H9 (cell line): ENCODE results near the gene ZRANB3. TPM values are rescaled to one million over a fixed set of nuclear protein-coding genes. Genes with fewer than 3 reads are reported as not detected.

Source experiments
- DNase-seq: peaks from one replicate; pipeline ENCODE4 v3.0.0-alpha.2; 2017
- H2AFZ ChIP-seq: one replicate; pipeline ENCODE4 v1.6.1; 2013; ENCODE audit warnings: mild to moderate bottlenecking, low read length, control low read depth, moderate library complexity
- H2AK5ac ChIP-seq: 2 replicates; pipeline ENCODE4 v1.6.1; 2013; ENCODE audit warnings: low read length, control low read depth, mixed read lengths; ENCODE audit not compliant: insufficient read length
- H2BK120ac ChIP-seq: one replicate; pipeline ENCODE4 v1.6.1; 2013; ENCODE audit warnings: low read depth, mild to moderate bottlenecking, low read length, control low read depth, inconsistent platforms; ENCODE audit not compliant: poor library complexity, severe bottlenecking
- H2BK12ac ChIP-seq: 2 replicates; pipeline ENCODE4 v1.6.1; 2013; ENCODE audit warnings: low read length, control low read depth, mixed read lengths, low read depth; ENCODE audit not compliant: insufficient read length
- H2BK15ac ChIP-seq: 2 replicates; pipeline ENCODE4 v1.6.1; 2013; ENCODE audit warnings: low read depth, low read length, control low read depth
- H2BK20ac ChIP-seq: one replicate; pipeline ENCODE4 v1.6.1; 2013; ENCODE audit warnings: low read depth, mild to moderate bottlenecking, low read length, control low read depth, inconsistent platforms; ENCODE audit not compliant: poor library complexity, severe bottlenecking
- H2BK5ac ChIP-seq: 2 replicates; pipeline ENCODE4 v1.6.1; 2013; ENCODE audit warnings: low read length, control low read depth, mixed read lengths; ENCODE audit not compliant: insufficient read length
- H3K14ac ChIP-seq: 2 replicates; pipeline ENCODE4 v1.6.1; 2013; ENCODE audit warnings: low read length, control low read depth; ENCODE audit not compliant: insufficient read depth
- H3K18ac ChIP-seq: 2 replicates; pipeline ENCODE4 v1.6.1; 2013; ENCODE audit warnings: low read depth, mild to moderate bottlenecking, mixed read lengths, low read length, control low read depth; ENCODE audit not compliant: insufficient read length
- H3K23ac ChIP-seq: 2 replicates; pipeline ENCODE4 v1.6.1; 2013; ENCODE audit warnings: low read length, control low read depth, mixed read lengths, low read depth; ENCODE audit not compliant: insufficient read length
- H3K23me2 ChIP-seq: 2 replicates; pipeline ENCODE4 v1.6.1; 2013; ENCODE audit warnings: low read depth, mild to moderate bottlenecking, mixed read lengths, low read length, control low read depth; ENCODE audit not compliant: insufficient read length, poor library complexity, severe bottlenecking
- H3K27ac ChIP-seq: 2 replicates; pipeline ENCODE4 v1.5.1; 2013; ENCODE audit warnings: low read length, control low read depth, mixed read lengths, low read depth; ENCODE audit not compliant: insufficient read length
- H3K27me3 ChIP-seq: 2 replicates; pipeline ENCODE4 v1.6.1; 2013; ENCODE audit warnings: low read length, control low read depth, inconsistent platforms; ENCODE audit not compliant: insufficient read depth
- H3K4ac ChIP-seq: 2 replicates; pipeline ENCODE4 v1.6.1; 2013; ENCODE audit warnings: low read depth, mild to moderate bottlenecking, control low read depth, inconsistent platforms, low read length, moderate library complexity
- H3K4me1 ChIP-seq: 2 replicates; pipeline ENCODE4 v1.6.1; 2013; ENCODE audit warnings: low read length, control low read depth, inconsistent platforms; ENCODE audit not compliant: insufficient read depth
- H3K4me2 ChIP-seq: 2 replicates; pipeline ENCODE4 v1.6.1; 2013; ENCODE audit warnings: low read length, control low read depth, mixed read lengths; ENCODE audit not compliant: insufficient read length, insufficient read depth
- H3K56ac ChIP-seq: 2 replicates; pipeline ENCODE4 v1.6.1; 2013; ENCODE audit warnings: low read depth, mild to moderate bottlenecking, mixed read lengths, low read length, control low read depth; ENCODE audit not compliant: insufficient read length
- H3K79me1 ChIP-seq: 2 replicates; pipeline ENCODE4 v1.6.1; 2013; ENCODE audit warnings: low read depth, mild to moderate bottlenecking, moderate library complexity, low read length, control low read depth, inconsistent platforms; ENCODE audit not compliant: insufficient read depth, poor library complexity, severe bottlenecking
- H3K79me2 ChIP-seq: 2 replicates; pipeline ENCODE4 v1.6.1; 2013; ENCODE audit warnings: low read length, control low read depth, inconsistent platforms; ENCODE audit not compliant: insufficient read depth
- H3K9ac ChIP-seq: 2 replicates; pipeline ENCODE4 v1.6.1; 2013; ENCODE audit warnings: low read length, control low read depth, mixed read lengths; ENCODE audit not compliant: insufficient read length; ENCODE audit errors: extremely low read depth
- H3K9me3 ChIP-seq: one replicate; pipeline ENCODE4 v1.6.1; 2013; ENCODE audit warnings: low read depth, low read length, inconsistent platforms; ENCODE audit not compliant: control insufficient read depth
- H3T11ph ChIP-seq: one replicate; pipeline ENCODE4 v1.6.1; 2013; ENCODE audit warnings: mild to moderate bottlenecking, low read length, control low read depth, inconsistent platforms
- H4K20me1 ChIP-seq: one replicate; pipeline ENCODE4 v1.6.1; 2013; ENCODE audit not compliant: control insufficient read depth, insufficient read length, insufficient read depth
- H4K5ac ChIP-seq: 2 replicates; pipeline ENCODE4 v1.6.1; 2013; ENCODE audit warnings: low read depth, mild to moderate bottlenecking, mixed read lengths, low read length, control low read depth; ENCODE audit not compliant: insufficient read length
- H4K8ac ChIP-seq: replicated peaks from 2 replicates; pipeline ENCODE4 v1.6.1; 2013; ENCODE audit warnings: low read length, control low read depth, mixed read lengths, low read depth; ENCODE audit not compliant: insufficient read length
- H4K91ac ChIP-seq: 2 replicates; pipeline ENCODE4 v1.6.1; 2013; ENCODE audit warnings: low read depth, mild to moderate bottlenecking, moderate library complexity, mixed read lengths, low read length, control low read depth; ENCODE audit not compliant: insufficient read length
- H3K27ac Mint-ChIP-seq, 3 experiments: 2 replicates in 2 of 3; 3 replicates in 1 of 3; pipeline ENCODE4 v1.8.0; 2020 to 2021; ENCODE audit warnings: mixed read lengths in 3 of 3, mild to moderate bottlenecking in 1 of 3, moderate library complexity in 1 of 3
- H3K27me3 Mint-ChIP-seq: 2 replicates; pipeline ENCODE4 v1.8.0; 2021; ENCODE audit warnings: low read depth, mild to moderate bottlenecking, moderate library complexity, mixed read lengths
- H3K36me3 Mint-ChIP-seq, 3 experiments: 2 replicates in 2 of 3; 3 replicates in 1 of 3; pipeline ENCODE4 v1.8.0; 2020 to 2021; ENCODE audit warnings: low read depth in 3 of 3, mixed read lengths in 3 of 3; ENCODE audit not compliant: insufficient read depth in 1 of 3
- H3K4me1 Mint-ChIP-seq, 2 experiments: 2 replicates each; pipeline ENCODE4 v1.8.0; 2020; ENCODE audit warnings: mixed read lengths in 2 of 2
- H3K4me3 Mint-ChIP-seq, 2 experiments: 2 replicates in 1 of 2; 3 replicates in 1 of 2; pipeline ENCODE4 v1.8.0; 2020 to 2021; ENCODE audit warnings: mild to moderate bottlenecking in 2 of 2, mixed read lengths in 2 of 2, moderate library complexity in 1 of 2
- H3K9me3 Mint-ChIP-seq, 2 experiments: 2 replicates in 1 of 2; 3 replicates in 1 of 2; pipeline ENCODE4 v1.8.0; 2020; ENCODE audit warnings: mild to moderate bottlenecking in 2 of 2, mixed read lengths in 2 of 2, moderate library complexity in 1 of 2
- total RNA-seq: library from RNA; stranded (reverse); gene quantifications from 2 replicates; pipeline ENCODE4 v1.2.1, GENCODE V29; 2021
- TF ChIP-seq, protein P1 (sequence below): fragments of 200-600 bp; sonication (generic); conservative IDR thresholded peaks from 3 replicates; pipeline ENCODE4 v1.8.0; 2021; ENCODE audit warnings: antibody characterized with exemption, mild to moderate bottlenecking

Gene ZRANB3
- total RNA-seq, 1 experiment from 2014 or later: 16.7 TPM

DNA sequence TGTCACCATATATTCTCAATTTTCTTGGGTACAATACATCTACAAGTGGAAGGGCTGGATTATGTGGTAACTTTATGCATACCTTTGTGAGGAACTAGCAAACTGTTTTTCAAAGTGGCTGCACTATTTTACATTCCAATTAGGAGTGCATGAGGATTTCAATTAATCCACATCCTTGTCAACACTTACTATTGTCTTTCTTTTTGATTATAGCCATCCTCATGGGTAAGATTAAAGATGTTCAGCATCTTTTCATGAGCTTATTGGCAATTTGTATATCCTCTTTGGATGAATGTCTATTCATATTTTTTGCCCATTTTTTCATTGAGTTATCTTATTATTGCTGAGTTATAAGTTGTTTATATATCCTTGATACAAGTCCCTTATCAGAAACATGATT, 73.7 kb downstream of the ZRANB3 start:
- Histone ChIP-seq H3K4ac (no peak overlapping the region), H2BK20ac (no peak overlapping the region), H2BK12ac (no peak overlapping the region), H3K23ac (no peak overlapping the region), H3K56ac (no peak overlapping the region), H3K14ac (no peak overlapping the region), H3K9me3 (peaks cover 8% of the 10 kb centered on the region), H3K9ac (no peak overlapping the region), H4K8ac (no peak overlapping the region), H3K27me3 (no peaks in the 10 kb centered on the region), H2BK120ac (no peak overlapping the region), H3K23me2 (no peaks in the 10 kb centered on the region), H4K91ac (no peak overlapping the region), H3K79me1 (no peaks in the 10 kb centered on the region), H4K5ac (no peak overlapping the region), H3T11ph (no peak overlapping the region), H2AK5ac (no peak overlapping the region), H3K4me2 (no peak overlapping the region), H2BK5ac (no peak overlapping the region), H2BK15ac (no peak overlapping the region), H4K20me1 (no peaks in the 10 kb centered on the region), H3K79me2 (no peaks in the 10 kb centered on the region), H3K27ac (no peak overlapping the region), H3K18ac (no peak overlapping the region), H3K4me1 (no peaks in the 10 kb centered on the region), H2AFZ (no peak overlapping the region)
- H3K36me3 Mint-ChIP-seq: peaks cover 34 to 43% (median 43%) of the 10 kb centered on the region in 3 experiments
- peaks cover 27 to 33% of the 10 kb centered on the region in 2 experiments for H3K9me3 Mint-ChIP-seq
- TF ChIP-seq, protein P1, sequence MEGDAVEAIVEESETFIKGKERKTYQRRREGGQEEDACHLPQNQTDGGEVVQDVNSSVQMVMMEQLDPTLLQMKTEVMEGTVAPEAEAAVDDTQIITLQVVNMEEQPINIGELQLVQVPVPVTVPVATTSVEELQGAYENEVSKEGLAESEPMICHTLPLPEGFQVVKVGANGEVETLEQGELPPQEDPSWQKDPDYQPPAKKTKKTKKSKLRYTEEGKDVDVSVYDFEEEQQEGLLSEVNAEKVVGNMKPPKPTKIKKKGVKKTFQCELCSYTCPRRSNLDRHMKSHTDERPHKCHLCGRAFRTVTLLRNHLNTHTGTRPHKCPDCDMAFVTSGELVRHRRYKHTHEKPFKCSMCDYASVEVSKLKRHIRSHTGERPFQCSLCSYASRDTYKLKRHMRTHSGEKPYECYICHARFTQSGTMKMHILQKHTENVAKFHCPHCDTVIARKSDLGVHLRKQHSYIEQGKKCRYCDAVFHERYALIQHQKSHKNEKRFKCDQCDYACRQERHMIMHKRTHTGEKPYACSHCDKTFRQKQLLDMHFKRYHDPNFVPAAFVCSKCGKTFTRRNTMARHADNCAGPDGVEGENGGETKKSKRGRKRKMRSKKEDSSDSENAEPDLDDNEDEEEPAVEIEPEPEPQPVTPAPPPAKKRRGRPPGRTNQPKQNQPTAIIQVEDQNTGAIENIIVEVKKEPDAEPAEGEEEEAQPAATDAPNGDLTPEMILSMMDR: no peak
- H3K27me3 Mint-ChIP-seq: peaks cover 3% of the 10 kb centered on the region
- H3K4me1 Mint-ChIP-seq: peaks cover 10 to 13% of the 10 kb centered on the region in 2 experiments; a peak in 3 of 4 replicates
- no peak for DNase-seq
- H3K27ac Mint-ChIP-seq: no peak overlapping the region
- H3K4me3 Mint-ChIP-seq: no peak overlapping the region
